ENCODE results near the gene KRTAP10-1. TPM values are rescaled to one million over a fixed set of nuclear protein-coding genes. Genes with fewer than 3 reads are reported as not detected.
"Not testable (repeated sequence)": the region's sequence is repeated elsewhere in the genome, so short reads cannot be mapped to it uniquely, and the experiment has no call there.

KRTAP10-1 gene
- total and polyA plus RNA-seq, 9 donors = not detected

GRCh38 chr21:44579056-44579832 is 39.2 kb upstream of the KRTAP10-1 start:
- H3K36me3 ChIP-seq (ENCODE audit: control insufficient read depth, insufficient read depth, low read length) = no peaks in the 10 kb centered on the region
- no peak overlapping the region for H3K27ac ChIP-seq (ENCODE audit: low read length)
- H3K9me3 ChIP-seq (replicated peaks; ENCODE audit: control insufficient read depth, low read depth, low read length) = peaks cover 25% of the 10 kb centered on the region
- WGBS (ENCODE audit: insufficient coverage) = 54% methylated on average over 11 of the region's 22 CpGs
- no peak overlapping the region for H3K4me3 ChIP-seq (ENCODE audit: low read length)
- peaks cover 10% of the 10 kb centered on the region for H3K27me3 ChIP-seq (ENCODE audit: control insufficient read depth, insufficient read depth, low read length)
- DNase-seq = no peak
- no peaks in the 10 kb centered on the region for H3K4me1 ChIP-seq (ENCODE audit: control insufficient read depth, insufficient read depth, low read length)

- no peak overlapping the region for H3K4me3 ChIP-seq (ENCODE audit: low read length)
- peaks cover 10% of the 10 kb centered on the region for H3K27me3 ChIP-seq (ENCODE audit: control insufficient read depth, insufficient read depth, low read length)
- WGBS (ENCODE audit: insufficient coverage) = 91% methylated on average over 8 of the region's 17 CpGs
- H3K27ac ChIP-seq (ENCODE audit: low read length) = no peak overlapping the region
- H3K36me3 ChIP-seq (ENCODE audit: control insufficient read depth, insufficient read depth, low read length) = no peaks in the 10 kb centered on the region
- no peak for DNase-seq
- H3K4me1 ChIP-seq (ENCODE audit: control insufficient read depth, insufficient read depth, low read length) = no peaks in the 10 kb centered on the region
- H3K9me3 ChIP-seq (replicated peaks; ENCODE audit: control insufficient read depth, low read depth, low read length) = peaks cover 25% of the 10 kb centered on the region
Measured at GRCh38 chr21:44578371-44579055, 38.5 kb upstream of the KRTAP10-1 start.

GRCh38 chr21:44576025-44576420 is 36.0 kb upstream of the KRTAP10-1 start:
- Histone ChIP-seq H3K27ac (ENCODE audit: low read length) (no peak overlapping the region), H3K36me3 (ENCODE audit: control insufficient read depth, insufficient read depth, low read length) (no peaks in the 10 kb centered on the region), H3K27me3 (ENCODE audit: control insufficient read depth, insufficient read depth, low read length) (peaks cover 9% of the 10 kb centered on the region), H3K4me1 (ENCODE audit: control insufficient read depth, insufficient read depth, low read length) (no peaks in the 10 kb centered on the region), H3K4me3 (ENCODE audit: low read length) (no peak overlapping the region), H3K9me3 (replicated peaks; ENCODE audit: control insufficient read depth, low read depth, low read length) (peaks cover 21% of the 10 kb centered on the region)
- no peak for DNase-seq
- 89% methylated on average over 4 of the region's 10 CpGs for WGBS (ENCODE audit: insufficient coverage)

GRCh38 chr21:44575307-44576024 is 35.5 kb upstream of the KRTAP10-1 start:
- Histone ChIP-seq H3K4me1 (ENCODE audit: control insufficient read depth, insufficient read depth, low read length) (no peaks in the 10 kb centered on the region), H3K27ac (ENCODE audit: low read length) (no peak overlapping the region), H3K4me3 (ENCODE audit: low read length) (no peak overlapping the region), H3K27me3 (ENCODE audit: control insufficient read depth, insufficient read depth, low read length) (peaks cover 8% of the 10 kb centered on the region), H3K36me3 (ENCODE audit: control insufficient read depth, insufficient read depth, low read length) (no peaks in the 10 kb centered on the region), H3K9me3 (replicated peaks; ENCODE audit: control insufficient read depth, low read depth, low read length) (peaks cover 17% of the 10 kb centered on the region)
- WGBS (ENCODE audit: insufficient coverage) = 82% methylated on average over 14 of the region's 20 CpGs
- no peak for DNase-seq

- H3K36me3 ChIP-seq (ENCODE audit: control insufficient read depth, insufficient read depth, low read length) = no peaks in the 10 kb centered on the region
- 23% methylated on average over 17 of the region's 21 CpGs for WGBS (ENCODE audit: insufficient coverage)
- H3K9me3 ChIP-seq (replicated peaks; ENCODE audit: control insufficient read depth, low read depth, low read length) = peaks cover 16% of the 10 kb centered on the region
- no peak overlapping the region for H3K4me3 ChIP-seq (ENCODE audit: low read length)
- H3K27me3 ChIP-seq (ENCODE audit: control insufficient read depth, insufficient read depth, low read length) = peaks cover 7% of the 10 kb centered on the region
- H3K27ac ChIP-seq (ENCODE audit: low read length) = no peak overlapping the region
- no peaks in the 10 kb centered on the region for H3K4me1 ChIP-seq (ENCODE audit: control insufficient read depth, insufficient read depth, low read length)
- no peak for DNase-seq
Measured at GRCh38 chr21:44574457-44575306, 34.7 kb upstream of the KRTAP10-1 start.

- H3K36me3 ChIP-seq (ENCODE audit: control insufficient read depth, insufficient read depth, low read length); H3K27me3 ChIP-seq (ENCODE audit: control insufficient read depth, insufficient read depth, low read length); H3K4me3 ChIP-seq (ENCODE audit: low read length); H3K4me1 ChIP-seq (ENCODE audit: control insufficient read depth, insufficient read depth, low read length); DNase-seq; H3K27ac ChIP-seq (ENCODE audit: low read length): not testable (repeated sequence)
- H3K9me3 ChIP-seq (replicated peaks; ENCODE audit: control insufficient read depth, low read depth, low read length) = peaks cover 16% of the 10 kb centered on the region
- WGBS (ENCODE audit: insufficient coverage) = 58% methylated on average over 11 of the region's 25 CpGs
Measured at GRCh38 chr21:44573630-44574456, 33.8 kb upstream of the KRTAP10-1 start, which contains the start of gene KRTAP10-4. Gene KRTAP10-4 (plus strand): TSS chr21:44573729. CDS start chr21:44573759, 30 bp downstream.

- Histone ChIP-seq H3K4me3 (ENCODE audit: low read length) (no peak overlapping the region), H3K27ac (ENCODE audit: low read length) (no peak overlapping the region), H3K36me3 (ENCODE audit: control insufficient read depth, insufficient read depth, low read length) (no peaks in the 10 kb centered on the region), H3K27me3 (ENCODE audit: control insufficient read depth, insufficient read depth, low read length) (peaks cover 7% of the 10 kb centered on the region), H3K9me3 (replicated peaks; ENCODE audit: control insufficient read depth, low read depth, low read length) (peaks cover 16% of the 10 kb centered on the region), H3K4me1 (ENCODE audit: control insufficient read depth, insufficient read depth, low read length) (peaks cover 11% of the 10 kb centered on the region)
- DNase-seq = no peak
- 80% methylated on average over 15 of the region's 15 CpGs for WGBS (ENCODE audit: insufficient coverage)
Measured at GRCh38 chr21:44572959-44573583, 33.1 kb upstream of the KRTAP10-1 start.

GRCh38 chr21:44571844-44572782 is 32.1 kb upstream of the KRTAP10-1 start:
- DNase-seq = no peak
- Histone ChIP-seq H3K4me1 (ENCODE audit: control insufficient read depth, insufficient read depth, low read length) (peaks cover 11% of the 10 kb centered on the region), H3K27ac (ENCODE audit: low read length) (no peak overlapping the region), H3K9me3 (replicated peaks; ENCODE audit: control insufficient read depth, low read depth, low read length) (peaks cover 12% of the 10 kb centered on the region), H3K4me3 (ENCODE audit: low read length) (no peak overlapping the region), H3K27me3 (ENCODE audit: control insufficient read depth, insufficient read depth, low read length) (peaks cover 7% of the 10 kb centered on the region), H3K36me3 (ENCODE audit: control insufficient read depth, insufficient read depth, low read length) (no peaks in the 10 kb centered on the region)
- WGBS (ENCODE audit: insufficient coverage) = 90% methylated on average over 33 of the region's 40 CpGs
